Left ventricle myocardium superior (tissue), 1 donor: ENCODE results near the gene SLC13A2. TPM values are rescaled to one million over a fixed set of nuclear protein-coding genes. Genes with fewer than 3 reads are reported as not detected.

ENCODE experiments used
- total RNA-seq: library from RNA; stranded (reverse); fragmentation: NEBNext Ultra II Directional; extraction: Animal tissue kit (Norgen Biotek cat#: 25700); gene quantifications from one replicate; pipeline ENCODE4 v1.2.1, GENCODE V29; 2021
- donor health status: DM: no; HTN: yes; CAD: no; lungs with severe emphysema.

Gene SLC13A2
- total RNA-seq, 1 donor from 2014 or later = not detected

Other genes with a start within 250 kb of the SLC13A2 start
- 2.4 TPM for gene TMEM97, start 154.4 kb upstream of the SLC13A2 start, total RNA-seq
- 12.5 TPM for gene IFT20, start 138.2 kb upstream of the SLC13A2 start, total RNA-seq
- gene TNFAIP1, start 137.9 kb upstream of the SLC13A2 start, total RNA-seq = 32.6 TPM
- 157 TPM for gene POLDIP2, start 116.1 kb upstream of the SLC13A2 start, total RNA-seq
- gene SEBOX, start 108.4 kb upstream of the SLC13A2 start, total RNA-seq = not detected
- 38.1 TPM for gene VTN, start 103.3 kb upstream of the SLC13A2 start, total RNA-seq
- 4.2 TPM for gene SARM1, start 102.0 kb upstream of the SLC13A2 start, total RNA-seq
- 7.9 TPM for gene SLC46A1, start 67.4 kb upstream of the SLC13A2 start, total RNA-seq
- gene FOXN1, start 32.7 kb downstream of the SLC13A2 start, total RNA-seq = not detected
- gene UNC119, start 79.0 kb downstream of the SLC13A2 start, total RNA-seq = 22.2 TPM
- gene PIGS, start 97.9 kb downstream of the SLC13A2 start, total RNA-seq = 45.0 TPM
- gene ALDOC, start 103.3 kb downstream of the SLC13A2 start, total RNA-seq = 380 TPM
- 1.1 TPM for gene SPAG5, start 125.4 kb downstream of the SLC13A2 start, total RNA-seq
- 4.0 TPM for gene RSKR, start 140.5 kb downstream of the SLC13A2 start, total RNA-seq
- gene BLTP2, start 171.5 kb downstream of the SLC13A2 start, total RNA-seq = 73.8 TPM
- gene SDF2, start 188.3 kb downstream of the SLC13A2 start, total RNA-seq = 30.7 TPM
- 46.0 TPM for gene SUPT6H, start 188.6 kb downstream of the SLC13A2 start, total RNA-seq
- 0.89 TPM for gene PROCA1, start 238.2 kb downstream of the SLC13A2 start, total RNA-seq
- 14.8 TPM for gene RAB34, start 244.2 kb downstream of the SLC13A2 start, total RNA-seq
- 918 TPM for gene RPL23A, start 246.3 kb downstream of the SLC13A2 start, total RNA-seq